Stimulated activated CD4-positive, alpha-beta T cell treated with anti-CD3 and anti-CD28 coated beads, Interleukin-15, amount 100 ng/mL, for 1 hour (primary cell): ENCODE measurements around the gene COX4I2.

Source experiments
- DNase-seq, 2 donors: peaks; one replicate each; pipeline ENCODE4 v3.0.0-alpha.2; 2020; ENCODE audit warnings: low read depth in 1 of 2, low spot score in 1 of 2

Gene COX4I2

DNA sequence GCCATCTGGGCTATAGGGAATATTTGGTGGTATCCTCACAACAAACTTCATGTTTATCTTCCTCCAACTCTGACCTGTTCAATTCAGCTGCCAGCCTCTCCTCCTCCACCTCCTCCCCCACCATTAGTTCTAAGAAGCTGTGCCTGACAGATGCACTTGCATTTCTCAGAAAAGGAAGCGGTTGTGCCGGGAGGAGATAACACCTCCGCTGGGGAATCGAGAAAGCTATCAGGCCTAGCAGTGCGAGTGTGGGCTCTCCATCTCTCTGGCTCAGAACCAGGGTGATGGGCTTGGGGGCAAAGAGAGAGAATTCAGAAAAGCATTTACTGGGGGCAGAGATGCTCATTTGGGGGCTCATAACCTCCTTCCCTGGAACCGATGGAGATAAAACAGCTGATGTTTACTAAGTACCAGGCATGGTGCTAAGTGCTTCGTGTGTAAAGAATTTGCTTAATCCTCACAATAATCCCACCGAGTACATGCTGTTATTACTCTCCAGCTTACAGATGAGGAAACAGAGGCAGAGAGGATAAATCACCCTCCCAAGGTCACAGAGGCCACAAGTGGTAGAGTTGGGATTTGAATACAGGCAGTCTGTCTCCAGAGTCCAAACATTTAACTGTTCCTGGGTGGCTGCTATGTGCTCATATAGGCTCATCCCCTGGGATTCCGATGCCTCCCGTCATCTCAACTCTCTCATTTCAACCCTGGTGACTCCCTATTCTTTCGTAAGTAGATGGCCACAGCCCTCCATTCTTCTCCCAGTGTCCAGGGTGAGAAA lies 38.3 kb downstream of the COX4I2 start:
- DNase-seq, result peak; percentile 29 to 43

DNA sequence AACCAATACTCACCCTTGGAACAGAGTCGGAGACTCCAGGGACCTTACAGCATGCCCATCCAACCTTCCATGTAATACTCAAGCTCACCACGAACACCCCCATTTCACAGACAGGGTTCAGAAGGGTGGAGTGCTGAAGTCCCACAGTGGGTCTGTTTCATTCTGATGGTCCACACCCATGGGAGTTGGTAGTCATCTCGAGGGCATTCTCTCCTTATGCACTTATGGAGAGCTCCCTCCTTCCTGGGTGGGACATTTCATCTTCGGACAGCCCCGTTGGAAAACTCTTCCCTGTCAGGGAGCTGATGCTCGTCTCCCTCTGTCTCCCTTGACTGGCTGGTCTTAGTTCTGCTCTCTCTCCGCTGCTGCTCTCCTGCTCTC lies 38.9 kb downstream of the COX4I2 start:
- DNase-seq, result no peak

- DNase-seq, result no peak
Observed at GRCh38 chr20:31677553-31678260, 40.0 kb downstream of the COX4I2 start.

- DNase-seq, result no peak
Observed at GRCh38 chr20:31678389-31679356, 41.0 kb downstream of the COX4I2 start.

DNA sequence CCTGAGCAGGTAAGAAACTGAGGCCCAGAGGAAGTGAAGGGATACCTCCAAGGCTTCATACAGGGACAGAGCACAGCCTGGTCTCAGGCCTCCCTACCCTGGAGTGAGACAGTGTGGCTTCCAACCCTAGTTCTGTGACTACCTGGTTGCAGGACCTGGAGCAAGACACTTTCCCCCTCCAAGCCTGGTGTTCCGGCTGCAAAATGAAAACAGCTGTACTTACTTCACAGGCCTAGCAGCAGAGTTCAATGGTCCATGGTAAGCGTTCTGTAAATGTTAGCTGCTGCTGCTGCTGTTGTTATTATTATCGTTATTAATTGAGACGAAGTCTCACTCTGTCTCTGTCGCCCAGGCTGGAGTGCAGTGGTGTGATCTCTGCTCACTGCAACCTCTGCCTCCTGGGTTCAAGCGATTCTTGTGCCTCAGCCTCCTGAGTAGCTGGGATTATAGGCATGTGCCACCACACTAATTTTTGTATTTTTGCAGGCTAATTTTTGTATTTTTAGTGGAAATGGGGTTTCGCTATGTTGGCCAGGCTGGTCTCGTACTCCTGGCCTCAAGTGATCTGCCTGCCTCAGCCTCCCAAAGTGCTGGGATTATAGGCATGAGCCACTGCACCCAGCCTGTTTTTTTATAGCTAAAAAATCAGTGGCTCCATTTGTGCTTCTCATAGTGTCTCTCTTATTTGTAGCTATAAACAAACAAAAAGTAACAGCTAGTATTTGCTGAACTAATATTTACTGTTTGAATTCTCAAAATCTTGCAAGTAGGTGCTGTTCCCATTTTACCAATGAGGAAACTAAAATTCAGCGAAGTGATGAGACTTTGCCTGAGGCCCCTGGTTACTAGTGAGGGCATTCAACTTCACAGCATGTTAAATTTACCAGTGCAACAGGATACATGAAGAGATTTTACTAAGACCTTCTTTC lies 41.9 kb downstream of the COX4I2 start:
- no peak for DNase-seq

GRCh38 chr20:31680286-31681127 lies 42.8 kb downstream of the COX4I2 start:
- DNase-seq, result no peak

- no peak for DNase-seq
Observed at GRCh38 chr20:31681128-31681727, 43.5 kb downstream of the COX4I2 start.

DNA sequence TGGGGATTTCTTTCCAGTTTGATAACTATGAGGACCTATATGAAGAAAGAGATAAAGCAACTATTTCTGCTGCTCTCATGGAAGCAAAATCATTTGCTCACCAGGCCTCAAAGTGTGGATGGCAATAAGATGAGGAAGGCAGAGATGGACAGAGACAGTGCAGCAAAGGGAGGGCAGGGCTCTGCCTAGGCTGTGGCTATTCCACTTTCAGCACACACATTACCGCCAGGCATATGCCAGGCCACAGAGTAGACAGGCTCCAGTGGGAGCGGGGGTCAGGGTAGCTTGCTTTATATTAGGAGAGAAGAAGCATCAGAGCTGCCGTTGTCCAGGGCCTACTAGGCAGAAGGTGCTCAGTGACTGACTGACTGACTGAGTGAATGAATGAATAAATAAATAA lies 44.1 kb downstream of the COX4I2 start:
- no peak for DNase-seq

DNA sequence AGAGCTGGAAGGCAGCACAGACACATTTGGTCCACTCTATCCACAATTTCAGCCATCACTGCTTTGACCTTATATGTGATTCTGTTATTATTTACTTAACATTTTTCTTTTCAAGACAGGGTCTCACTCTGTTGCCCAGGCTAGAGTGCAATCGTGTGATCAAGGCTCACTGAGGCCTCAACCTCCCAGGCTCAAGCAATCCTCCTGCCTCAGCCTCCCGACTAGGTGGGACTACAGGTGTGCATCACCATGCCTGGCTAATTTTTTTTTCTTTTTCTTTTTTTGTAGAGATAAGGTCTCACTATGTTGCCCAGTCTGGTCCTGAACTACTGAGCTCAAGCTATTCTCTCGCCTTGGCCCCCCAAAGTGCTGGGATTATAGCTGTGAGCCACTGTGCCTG lies 44.6 kb downstream of the COX4I2 start:
- DNase-seq, result no peak

- DNase-seq, result no peak
Observed at GRCh38 chr20:31682927-31683326, 45.2 kb downstream of the COX4I2 start.

- DNase-seq, result no peak
Observed at GRCh38 chr20:31684153-31685015, 46.7 kb downstream of the COX4I2 start.

- no peak for DNase-seq
Observed at GRCh38 chr20:31685853-31686643, 48.3 kb downstream of the COX4I2 start.

- no peak for DNase-seq
Observed at GRCh38 chr20:31687777-31688176, 50.1 kb downstream of the COX4I2 start.

GRCh38 chr20:31689141-31689540 lies 51.4 kb downstream of the COX4I2 start:
- DNase-seq, result no peak

- DNase-seq, result no peak
Observed at GRCh38 chr20:31690124-31690666, 52.5 kb downstream of the COX4I2 start.

DNA sequence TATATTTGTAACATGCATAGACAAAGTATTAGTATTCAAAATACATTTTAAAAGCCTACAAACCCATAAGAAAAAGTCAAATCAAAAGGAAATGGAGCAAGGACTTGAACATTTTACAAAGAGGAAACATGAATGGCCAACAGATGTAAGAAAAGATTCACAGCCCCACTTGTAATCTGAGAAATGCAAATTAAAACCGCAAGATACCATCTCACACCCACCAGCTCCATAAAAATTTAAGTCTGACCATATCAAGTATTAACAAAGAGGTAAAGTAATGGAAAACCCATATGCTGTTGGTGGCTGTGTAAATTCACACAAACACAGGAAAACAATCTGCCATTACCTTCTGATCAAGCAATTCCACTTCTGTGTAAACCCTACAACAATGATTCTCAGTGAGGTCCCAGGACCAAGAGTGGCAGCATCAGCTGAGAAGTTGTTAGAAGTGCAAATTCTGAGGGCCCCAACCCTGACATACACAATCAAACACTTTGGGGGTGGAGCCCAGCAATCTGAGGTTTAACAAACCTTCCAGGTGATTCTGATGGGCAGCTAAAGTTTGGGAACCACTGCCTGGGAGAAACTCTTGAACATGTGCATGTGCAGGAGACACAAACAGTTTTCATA lies 54.0 kb downstream of the COX4I2 start:
- DNase-seq, result no peak

DNA sequence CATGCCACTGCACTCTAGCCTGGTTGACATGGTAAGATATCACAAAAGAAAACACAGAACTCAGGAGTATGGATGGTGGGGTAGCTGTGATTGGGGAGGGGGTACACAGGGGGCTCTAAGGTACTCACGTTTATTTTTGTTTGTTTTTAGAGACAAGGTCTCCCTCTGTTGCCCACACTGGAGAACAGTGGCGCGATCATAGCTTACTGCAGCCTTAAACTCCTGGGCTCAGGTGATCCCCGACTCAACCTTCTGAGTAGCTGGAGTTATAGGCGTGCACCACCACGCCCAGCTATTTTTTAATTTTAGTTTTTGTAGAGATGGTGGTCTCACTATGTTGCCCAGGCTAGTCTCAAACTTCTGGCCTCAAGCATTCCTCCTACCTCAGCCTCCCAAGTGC lies 55.7 kb downstream of the COX4I2 start:
- DNase-seq, result no peak
